CD1c-positive myeloid dendritic cell (primary cell): Measurements from ENCODE around the gene MSH2.
"Not testable (repeated sequence)": the region's sequence is repeated elsewhere in the genome, so short reads cannot be mapped to it uniquely, and the experiment has no call there.

ENCODE experiments used
- DNase-seq: peaks from one replicate; pipeline ENCODE4 v3.0.0-alpha.2; 2016; ENCODE audit errors: extremely low spot score

The MSH2 gene

DNA sequence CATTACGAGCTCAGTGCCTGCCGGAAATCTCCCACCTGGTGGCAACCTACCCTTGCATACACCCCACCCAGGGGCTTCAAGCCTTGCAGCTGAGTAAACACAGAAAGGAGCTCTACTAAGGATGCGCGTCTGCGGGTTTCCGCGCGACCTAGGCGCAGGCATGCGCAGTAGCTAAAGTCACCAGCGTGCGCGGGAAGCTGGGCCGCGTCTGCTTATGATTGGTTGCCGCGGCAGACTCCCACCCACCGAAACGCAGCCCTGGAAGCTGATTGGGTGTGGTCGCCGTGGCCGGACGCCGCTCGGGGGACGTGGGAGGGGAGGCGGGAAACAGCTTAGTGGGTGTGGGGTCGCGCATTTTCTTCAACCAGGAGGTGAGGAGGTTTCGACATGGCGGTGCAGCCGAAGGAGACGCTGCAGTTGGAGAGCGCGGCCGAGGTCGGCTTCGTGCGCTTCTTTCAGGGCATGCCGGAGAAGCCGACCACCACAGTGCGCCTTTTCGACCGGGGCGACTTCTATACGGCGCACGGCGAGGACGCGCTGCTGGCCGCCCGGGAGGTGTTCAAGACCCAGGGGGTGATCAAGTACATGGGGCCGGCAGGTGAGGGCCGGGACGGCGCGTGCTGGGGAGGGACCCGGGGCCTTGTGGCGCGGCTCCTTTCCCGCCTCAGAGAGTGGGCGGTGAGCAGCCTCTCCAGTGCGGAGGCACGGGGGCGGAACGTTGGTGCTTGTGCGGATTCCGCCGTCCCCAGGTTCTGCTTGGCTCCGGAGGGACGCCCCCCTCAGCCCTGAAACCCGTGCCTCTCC lies at the start of gene MSH2:
MSH2 (plus strand) TSS at position 352 of the 804 bp plus-strand sequence; CDS start at position 388, 36 bp downstream.
- peak; percentile 95 for DNase-seq

DNA sequence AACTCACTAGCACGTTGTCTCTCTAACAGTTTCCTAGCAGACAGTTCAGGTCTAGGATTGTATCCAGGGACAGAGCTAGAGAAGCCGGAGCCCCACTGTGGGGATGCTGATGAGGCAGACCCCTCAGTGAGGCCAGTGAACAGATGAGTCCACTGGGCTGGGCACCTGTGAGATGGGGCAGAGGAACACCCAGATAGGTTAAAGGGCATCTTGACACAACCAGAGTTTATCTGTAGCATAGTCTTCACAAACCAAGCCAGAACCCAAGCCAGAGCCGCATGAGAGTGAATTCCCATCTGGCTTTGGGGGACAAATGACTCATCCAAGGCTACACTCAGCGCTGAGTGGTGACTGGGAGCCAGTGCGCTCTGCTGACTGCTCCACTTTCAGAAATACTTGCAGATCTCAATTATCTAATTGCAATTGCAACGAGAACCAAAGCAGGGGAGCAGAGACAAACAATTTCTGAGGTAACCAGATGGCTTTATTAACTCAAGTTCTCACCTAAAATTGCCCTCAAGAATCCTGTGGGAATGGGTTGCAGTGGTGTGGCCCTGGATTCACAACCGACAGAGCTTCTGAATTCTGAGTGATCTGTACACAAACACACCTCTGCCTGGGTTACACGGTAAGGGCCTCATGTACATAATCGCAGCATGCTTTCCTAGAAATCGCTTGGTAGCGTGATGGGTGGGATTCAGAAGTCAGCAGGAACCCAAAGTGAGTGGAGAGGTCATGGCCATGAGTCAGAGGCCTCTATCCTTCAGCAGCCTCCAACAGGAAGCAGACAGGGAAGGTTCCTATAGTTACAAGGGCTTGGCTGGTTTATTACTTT lies 48.7 kb upstream of the MSH2 start:
- no peak for DNase-seq

DNA sequence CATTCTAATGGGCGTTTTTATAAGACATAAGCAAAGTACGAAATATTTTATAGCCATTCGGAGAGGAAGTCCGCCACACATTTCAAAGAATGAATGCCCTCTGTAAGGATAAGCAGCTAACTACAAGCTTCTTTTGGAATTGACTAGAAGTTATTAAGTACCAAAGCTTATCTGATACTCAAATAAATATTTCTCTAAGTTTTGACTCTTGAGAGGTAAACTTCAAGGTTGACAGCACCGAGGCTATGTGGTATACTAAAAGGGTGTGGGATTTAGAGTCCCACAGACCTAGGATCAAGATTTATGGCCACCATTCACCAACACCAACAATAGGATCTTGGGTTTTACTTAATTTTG lies 48.1 kb upstream of the MSH2 start:
- no peak for DNase-seq

DNA sequence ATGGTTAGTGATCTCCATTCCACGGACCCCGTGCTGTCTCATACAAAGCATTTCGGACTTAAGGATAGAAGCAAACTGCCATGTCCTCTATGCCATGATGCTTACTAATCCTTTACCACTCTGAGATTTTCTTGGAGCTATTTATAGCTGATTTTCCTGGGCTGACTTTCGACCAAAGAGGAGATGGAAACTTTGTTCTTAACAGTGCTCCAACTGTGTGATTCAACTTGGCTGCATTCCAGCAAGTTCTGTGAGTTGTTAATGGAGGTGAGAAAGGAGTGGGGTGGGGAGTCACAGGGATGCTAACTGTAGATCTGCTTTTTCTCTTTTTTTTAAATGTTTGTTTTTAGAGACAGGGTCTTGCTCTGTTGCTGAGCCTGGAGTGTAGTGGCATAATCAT lies 45.5 kb upstream of the MSH2 start:
- DNase-seq = no peak

DNA sequence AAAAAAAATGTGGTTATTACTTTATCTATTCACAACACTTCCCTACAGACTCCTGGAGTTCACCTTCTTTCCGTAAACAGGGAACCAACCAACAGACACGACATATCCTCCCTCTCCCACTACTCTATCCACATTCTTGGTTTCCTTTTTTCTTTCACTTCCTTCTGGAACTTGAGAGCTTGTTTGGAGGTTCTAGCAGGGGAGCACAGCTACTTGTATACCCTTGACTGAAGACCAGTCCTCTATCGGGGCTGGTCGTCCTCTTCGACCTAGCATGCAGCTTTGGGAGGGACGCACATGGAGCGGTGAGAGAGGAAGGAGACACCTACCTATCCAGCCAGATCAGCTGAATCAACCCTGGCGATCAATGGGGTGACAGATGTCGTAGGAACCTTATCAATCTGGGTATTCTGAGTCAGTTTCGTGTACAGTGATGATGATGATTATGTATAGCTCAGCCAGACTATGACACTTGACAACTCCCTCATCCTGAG lies 43.5 kb upstream of the MSH2 start:
- DNase-seq = no peak

DNA sequence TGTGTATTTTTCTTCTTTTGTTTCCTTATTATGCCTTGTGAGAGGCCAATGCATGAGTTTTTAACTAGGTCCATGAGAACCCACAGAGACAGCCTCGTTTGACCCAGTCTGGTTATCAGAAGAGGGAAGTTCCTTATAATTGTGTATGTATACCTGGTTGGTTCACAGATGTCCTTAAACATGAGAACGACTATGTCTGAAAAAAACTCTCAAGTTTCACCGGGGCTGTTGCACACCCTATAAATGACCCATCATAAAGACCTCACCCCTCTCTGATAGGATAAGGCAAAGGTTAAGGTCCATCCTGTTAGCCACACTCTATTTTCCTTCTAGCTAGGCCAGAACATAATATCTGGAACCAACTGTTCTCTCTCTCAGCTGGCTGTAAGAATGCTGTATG lies 42.7 kb upstream of the MSH2 start:
- DNase-seq = no peak

DNA sequence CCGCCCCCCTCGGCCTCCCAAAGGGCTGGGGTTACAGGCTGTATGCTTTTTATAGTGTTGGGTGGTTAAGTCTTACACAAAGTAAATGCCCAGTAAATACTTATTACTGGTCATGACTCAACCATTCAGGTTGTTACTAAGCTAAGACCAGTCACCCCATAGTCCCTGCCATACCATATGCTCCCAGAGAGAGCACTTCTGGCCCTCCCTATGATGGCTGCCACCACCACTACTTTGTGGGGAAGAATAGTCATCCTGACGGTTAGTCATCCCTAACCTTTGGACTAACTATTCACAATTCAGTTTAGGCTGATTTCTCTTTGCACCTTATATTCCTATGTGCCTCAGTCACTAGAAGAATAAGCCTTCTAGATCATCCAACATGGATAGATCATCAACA lies 42.0 kb upstream of the MSH2 start:
- DNase-seq = no peak

DNA sequence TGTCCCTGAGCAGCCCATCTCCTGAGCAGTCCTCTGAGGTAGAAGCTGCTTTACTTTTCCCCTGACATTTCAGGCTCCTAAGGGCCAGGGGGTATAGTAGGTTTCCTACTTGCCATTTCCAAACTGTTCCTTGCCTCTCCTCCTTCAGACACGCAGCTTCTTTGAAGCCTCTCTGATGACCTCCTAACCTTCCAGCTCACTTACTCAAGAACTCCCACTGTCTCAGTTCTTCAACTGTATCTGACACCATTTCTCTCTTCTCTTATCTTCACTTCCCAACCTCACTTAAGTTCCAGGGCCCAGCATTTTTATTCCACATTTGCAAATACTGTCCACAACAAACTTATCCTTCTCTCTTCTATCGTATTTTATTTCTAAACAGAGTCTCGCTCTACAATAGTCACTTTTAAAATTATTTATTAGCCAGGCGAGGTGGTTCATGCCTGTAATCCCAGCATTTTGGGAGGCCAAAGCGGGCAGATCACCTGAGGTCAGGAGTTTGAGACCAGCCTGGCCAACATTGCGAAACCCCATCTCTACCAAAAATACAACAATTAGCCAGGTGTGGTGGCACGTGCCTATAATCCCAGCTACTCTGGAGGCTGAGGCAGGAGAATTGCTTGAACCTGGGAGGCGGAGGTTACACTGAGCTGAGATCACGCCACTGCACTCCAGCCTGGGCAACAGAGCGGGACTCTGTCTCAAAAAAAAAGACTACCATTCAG lies 41.3 kb upstream of the MSH2 start:
- not testable (repeated sequence) for DNase-seq

DNA sequence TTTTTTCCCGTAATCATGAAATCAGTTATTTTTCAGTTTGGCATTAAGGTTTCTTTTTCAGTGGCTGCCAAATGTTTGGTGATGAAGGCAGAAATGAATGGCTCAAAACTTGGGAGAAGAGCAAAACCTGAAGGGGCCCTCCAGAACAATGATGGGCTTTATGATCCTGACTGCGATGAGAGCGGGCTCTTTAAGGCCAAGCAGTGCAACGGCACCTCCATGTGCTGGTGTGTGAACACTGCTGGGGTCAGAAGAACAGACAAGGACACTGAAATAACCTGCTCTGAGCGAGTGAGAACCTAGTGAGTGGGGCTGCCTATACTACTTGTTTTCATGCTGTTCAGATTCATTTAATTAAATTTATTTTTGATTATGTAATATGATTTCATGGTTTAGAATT lies 29.2 kb upstream of the MSH2 start:
- no peak for DNase-seq

DNA sequence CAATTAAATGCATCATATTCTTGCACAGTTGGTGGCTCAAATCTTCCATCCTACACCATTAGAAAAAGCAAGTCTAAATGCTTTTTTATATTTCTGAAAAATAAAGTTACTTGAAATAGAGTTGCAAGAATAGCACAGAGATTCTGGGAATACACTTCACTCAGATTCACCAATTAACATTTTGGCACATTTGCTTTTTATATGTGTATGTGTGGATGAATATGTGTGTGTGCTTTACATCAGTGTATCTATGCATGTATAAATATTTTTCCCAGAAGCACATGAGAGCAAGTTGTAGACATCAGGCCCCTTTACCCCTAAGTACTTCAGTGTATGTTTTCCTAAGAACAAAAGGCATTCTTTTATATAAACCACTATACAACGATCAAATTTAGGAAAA lies 27.6 kb upstream of the MSH2 start:
- DNase-seq = no peak

DNA sequence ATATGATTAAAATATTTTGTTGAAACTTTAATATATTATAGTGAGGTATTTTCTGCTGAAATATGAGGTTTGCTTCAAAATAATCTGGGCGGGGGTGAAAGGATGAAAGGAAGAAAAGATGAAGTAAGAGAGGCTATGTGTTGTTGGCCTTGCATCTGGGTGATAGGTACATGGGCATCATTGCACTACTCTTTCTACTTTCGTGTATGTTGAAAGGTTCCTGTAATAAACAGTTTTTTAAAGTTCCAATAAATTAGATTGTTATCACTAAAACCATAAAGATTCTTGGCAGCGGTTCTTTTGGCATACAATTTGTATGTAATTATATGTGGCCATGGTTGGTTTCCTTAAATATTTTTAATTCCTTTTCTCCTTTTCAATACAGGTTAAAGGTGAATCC lies 23.6 kb upstream of the MSH2 start:
- DNase-seq = no peak

DNA sequence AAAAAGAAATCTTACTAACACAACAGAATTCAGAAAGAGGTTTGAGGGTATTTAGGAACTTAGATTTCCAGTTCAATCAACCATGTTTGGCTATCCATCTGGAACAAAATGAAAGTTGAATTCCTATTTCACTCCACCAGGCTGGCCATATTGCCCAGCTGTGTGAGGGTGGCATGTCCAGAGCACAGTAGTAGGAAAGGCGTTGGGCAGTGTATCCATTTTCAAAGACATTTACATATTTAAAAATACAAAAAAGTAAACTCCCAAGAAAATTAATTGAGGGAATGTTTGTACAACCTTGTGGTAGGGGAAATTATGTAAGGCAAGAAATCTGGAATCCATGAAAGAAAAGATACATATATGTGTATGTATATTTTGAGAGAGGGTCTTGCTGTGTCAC lies 21.5 kb upstream of the MSH2 start:
- no peak for DNase-seq

DNA sequence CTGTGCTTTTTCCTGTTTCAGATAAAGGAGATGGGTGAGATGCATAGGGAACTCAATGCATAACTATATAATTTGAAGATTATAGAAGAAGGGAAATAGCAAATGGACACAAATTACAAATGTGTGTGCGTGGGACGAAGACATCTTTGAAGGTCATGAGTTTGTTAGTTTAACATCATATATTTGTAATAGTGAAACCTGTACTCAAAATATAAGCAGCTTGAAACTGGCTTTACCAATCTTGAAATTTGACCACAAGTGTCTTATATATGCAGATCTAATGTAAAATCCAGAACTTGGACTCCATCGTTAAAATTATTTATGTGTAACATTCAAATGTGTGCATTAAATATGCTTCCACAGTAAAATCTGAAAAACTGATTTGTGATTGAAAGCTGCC lies 16.4 kb upstream of the MSH2 start:
- DNase-seq = no peak

DNA sequence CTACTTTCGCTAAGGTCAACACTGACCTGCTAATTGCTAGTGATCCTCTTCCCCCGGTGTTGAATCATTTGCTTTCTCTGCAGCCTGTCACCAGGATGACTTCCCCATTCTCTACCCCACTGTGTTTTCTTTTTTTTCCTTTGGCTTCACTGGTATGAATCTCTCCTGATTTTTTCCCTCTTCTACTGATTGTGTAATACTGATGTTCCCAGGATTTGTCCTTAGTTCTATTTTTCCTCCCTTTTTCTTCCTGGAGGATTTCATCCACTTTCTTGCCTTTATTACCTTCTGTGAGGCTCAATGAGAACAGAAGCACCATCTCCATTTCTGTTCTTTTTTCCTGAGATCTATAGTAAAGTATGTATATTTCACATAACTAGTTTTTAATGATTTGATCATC lies 14.1 kb upstream of the MSH2 start:
- peak; percentile 4 for DNase-seq

DNA sequence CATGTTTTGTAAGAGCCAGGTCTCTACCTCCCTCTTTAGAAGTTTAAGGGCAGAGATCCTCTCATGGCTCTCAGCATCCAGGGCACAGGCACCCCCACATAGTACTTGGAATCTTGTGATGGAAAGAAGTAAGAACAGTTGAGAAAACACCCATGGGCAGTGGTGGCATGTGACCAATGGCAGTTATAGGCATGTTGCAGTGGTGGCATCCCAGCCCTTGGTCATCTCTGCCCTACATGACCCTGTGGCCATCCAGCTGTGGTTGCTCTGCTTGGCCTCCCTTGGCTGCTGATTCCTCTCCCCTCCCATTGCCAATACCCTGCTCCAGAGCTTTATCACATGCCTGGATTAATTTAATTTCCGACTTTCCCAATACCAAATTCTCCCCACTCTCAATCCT lies 13.3 kb upstream of the MSH2 start:
- no peak for DNase-seq

DNA sequence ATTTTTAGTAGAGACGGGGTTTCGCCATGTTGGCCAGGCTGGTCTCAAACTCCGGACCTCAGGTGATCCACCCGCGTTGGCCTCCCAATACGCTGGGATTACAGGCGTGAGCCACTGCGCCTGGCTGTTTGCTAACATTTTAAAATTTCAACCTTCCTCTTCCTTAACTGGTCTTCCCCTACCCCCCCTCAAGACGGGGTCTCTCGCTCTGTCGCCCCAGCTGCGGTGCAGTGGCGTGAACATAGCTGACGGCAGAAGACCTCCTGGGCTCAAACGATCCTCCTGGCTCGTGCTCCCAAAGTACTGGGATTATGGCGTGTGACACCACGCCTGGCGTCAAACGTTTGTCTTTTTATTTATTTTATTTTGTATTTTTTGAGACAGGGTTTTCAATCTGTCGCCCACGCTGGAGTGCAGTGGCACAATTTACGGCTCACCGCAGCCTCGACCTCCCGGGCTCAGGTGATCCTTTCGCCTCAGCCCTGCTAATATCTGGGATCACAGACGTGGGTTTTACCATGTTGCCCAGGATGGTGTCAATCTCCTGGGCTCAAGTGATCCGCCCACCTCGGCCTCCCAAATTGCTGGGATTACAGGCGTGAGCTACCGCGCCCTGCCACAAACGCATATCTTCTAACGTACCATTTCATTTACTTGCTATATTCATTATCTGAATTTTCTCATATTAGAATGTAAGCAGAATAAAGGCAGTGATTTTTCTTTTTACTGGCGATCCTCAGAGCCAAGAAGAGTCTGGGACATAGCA lies 984 bp upstream of the MSH2 start:
- no peak for DNase-seq

DNA sequence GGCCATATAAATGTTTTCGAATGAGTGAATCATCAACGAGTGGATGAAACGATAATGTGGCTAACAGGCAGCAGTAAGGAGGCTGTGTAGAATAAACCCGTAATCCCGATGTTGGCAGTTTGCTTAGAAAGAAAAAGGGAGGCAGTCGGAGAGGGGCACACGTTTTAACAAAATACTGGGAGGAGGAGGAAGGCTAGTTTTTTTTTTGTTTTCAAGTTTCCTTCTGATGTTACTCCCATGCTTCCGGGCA lies 476 bp upstream of the MSH2 start:
- no peak for DNase-seq

DNA sequence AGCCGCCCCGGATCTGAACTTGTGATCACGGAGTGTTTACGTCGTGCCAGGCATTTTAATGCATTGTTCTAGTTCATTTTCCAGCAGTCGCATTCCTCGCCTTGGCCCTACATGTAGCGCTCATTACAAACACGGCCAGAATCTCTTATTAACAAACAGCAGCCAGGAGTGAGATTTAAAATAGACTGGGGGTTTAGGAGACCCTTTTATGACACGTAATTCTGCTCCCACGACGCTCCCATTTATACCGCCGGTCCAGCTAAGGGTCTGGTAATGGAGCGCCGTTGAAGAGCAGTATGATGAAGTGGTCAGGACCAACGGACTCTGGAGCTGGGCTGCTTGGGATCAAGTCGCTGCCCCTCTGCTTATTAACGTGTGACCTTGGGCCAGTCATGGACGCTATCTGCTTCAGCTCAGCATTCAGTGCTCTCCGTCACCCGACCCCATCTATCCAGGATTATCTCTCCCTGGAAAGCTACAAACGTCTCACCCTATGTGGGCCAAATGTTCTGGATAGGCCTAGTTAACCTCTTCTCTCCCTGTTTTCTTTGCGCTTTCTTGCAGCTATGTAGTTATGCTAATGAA lies 745 bp downstream of the MSH2 start:
- DNase-seq = no peak

DNA sequence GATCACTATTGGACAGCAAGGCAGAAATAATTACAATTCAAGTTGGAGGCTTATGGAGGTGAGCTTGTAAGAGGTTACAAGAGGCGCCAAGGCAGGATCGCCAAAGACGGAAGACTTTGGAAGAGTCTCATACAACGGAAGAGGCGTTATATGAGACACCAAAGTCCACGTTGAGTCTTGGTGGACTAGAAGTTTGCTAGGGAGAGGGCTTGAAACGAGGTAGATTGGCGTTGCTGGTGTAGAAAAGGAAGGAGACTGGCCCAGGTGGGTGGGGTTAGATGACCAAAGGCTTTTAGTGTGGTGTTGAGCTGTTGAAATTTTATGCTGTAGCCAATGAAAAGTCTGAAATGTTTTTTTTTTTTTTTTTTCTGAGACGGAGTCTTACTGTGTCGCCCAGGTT lies 1.4 kb downstream of the MSH2 start:
- DNase-seq = no peak

DNA sequence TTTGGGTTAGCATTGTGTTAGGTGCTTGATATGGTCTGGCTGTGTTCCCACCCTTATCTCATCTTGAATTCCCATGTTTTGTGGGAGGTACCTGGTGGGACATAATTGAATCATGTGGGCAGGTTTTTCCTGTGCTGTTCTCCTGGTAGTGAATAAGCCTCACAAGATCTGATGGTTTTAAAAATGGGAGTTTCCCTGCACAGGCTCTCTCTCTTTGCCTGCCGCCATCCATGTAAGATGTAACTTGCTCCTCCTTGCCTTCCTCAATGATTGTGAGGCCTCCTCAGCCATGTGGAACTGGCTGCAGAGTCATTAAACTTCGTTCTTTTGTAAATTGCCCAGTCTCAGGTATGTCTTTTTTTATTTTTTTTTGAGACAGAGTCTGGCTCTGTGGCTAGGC lies 2.8 kb downstream of the MSH2 start:
- no peak for DNase-seq

DNA sequence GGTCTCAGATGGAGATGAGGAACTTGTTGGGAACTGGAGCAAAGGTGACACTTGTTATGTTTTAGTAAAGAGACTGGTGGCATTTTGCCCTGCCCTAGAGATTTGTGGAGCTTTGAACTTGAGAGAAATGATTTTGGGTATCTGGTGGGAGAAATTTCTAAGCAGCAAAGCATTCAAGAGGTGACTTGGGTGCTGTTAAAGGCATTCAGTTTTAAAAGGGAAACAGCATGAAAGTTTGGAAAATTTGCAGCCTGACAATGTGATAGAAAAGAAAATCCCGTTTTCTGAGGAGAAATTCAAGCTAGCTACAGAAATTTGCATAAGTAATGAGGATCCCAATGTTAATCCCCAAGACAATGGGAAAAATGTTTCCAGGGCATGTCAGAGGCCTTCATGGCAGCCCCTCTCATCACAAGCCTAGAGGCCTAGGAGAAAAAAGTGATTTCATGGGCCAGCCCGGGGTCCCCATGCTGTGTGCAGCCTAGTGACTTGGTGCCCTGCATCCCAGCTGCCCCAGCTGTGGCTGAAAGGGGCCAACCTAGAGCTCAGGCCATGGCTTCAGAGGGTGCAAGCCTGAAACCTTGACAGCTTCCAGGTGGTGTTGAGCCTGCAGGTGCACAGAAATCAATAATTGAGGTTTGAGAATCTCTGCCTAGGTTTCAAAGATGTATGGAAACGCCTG lies 3.8 kb downstream of the MSH2 start:
- DNase-seq = not testable (repeated sequence)
